Measurements from ENCODE around the gene SMARCD1.

DNA sequence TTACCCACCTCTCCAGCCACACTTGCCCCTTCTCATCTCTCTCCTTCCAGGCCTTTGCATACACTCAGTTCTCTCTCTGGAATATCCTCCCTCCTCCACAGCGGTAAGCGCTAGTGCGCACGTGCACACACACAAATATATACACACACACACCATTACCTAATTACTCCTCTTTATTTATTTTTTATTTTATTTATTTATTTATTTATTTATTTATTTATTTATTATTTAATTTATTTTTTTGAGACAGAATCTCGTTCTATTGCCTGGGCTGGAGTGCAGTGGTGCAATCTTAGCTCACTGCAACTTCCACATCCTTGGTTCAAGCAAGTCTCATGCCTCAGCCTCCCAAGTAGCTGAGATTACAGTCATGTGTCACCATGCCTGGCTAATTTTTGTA, 16.1 kb upstream of the SMARCD1 start:
- no peak for TF ChIP-seq POLR2AphosphoS5 (IDR thresholded peaks at IDR 0.05; ENCODE audit: low read depth)
- no peak for TF ChIP-seq GABPA (IDR thresholded peaks at IDR 0.05; ENCODE audit: low read depth)
- TF ChIP-seq, protein P1, sequence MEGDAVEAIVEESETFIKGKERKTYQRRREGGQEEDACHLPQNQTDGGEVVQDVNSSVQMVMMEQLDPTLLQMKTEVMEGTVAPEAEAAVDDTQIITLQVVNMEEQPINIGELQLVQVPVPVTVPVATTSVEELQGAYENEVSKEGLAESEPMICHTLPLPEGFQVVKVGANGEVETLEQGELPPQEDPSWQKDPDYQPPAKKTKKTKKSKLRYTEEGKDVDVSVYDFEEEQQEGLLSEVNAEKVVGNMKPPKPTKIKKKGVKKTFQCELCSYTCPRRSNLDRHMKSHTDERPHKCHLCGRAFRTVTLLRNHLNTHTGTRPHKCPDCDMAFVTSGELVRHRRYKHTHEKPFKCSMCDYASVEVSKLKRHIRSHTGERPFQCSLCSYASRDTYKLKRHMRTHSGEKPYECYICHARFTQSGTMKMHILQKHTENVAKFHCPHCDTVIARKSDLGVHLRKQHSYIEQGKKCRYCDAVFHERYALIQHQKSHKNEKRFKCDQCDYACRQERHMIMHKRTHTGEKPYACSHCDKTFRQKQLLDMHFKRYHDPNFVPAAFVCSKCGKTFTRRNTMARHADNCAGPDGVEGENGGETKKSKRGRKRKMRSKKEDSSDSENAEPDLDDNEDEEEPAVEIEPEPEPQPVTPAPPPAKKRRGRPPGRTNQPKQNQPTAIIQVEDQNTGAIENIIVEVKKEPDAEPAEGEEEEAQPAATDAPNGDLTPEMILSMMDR (IDR thresholded peaks at IDR 0.05; ENCODE audit: insufficient read depth, low read length), result no peak
- TF ChIP-seq SPI1 (IDR thresholded peaks at IDR 0.05; ENCODE audit: borderline replicate concordance, low read depth), result no peak
- TF ChIP-seq, protein P2, sequence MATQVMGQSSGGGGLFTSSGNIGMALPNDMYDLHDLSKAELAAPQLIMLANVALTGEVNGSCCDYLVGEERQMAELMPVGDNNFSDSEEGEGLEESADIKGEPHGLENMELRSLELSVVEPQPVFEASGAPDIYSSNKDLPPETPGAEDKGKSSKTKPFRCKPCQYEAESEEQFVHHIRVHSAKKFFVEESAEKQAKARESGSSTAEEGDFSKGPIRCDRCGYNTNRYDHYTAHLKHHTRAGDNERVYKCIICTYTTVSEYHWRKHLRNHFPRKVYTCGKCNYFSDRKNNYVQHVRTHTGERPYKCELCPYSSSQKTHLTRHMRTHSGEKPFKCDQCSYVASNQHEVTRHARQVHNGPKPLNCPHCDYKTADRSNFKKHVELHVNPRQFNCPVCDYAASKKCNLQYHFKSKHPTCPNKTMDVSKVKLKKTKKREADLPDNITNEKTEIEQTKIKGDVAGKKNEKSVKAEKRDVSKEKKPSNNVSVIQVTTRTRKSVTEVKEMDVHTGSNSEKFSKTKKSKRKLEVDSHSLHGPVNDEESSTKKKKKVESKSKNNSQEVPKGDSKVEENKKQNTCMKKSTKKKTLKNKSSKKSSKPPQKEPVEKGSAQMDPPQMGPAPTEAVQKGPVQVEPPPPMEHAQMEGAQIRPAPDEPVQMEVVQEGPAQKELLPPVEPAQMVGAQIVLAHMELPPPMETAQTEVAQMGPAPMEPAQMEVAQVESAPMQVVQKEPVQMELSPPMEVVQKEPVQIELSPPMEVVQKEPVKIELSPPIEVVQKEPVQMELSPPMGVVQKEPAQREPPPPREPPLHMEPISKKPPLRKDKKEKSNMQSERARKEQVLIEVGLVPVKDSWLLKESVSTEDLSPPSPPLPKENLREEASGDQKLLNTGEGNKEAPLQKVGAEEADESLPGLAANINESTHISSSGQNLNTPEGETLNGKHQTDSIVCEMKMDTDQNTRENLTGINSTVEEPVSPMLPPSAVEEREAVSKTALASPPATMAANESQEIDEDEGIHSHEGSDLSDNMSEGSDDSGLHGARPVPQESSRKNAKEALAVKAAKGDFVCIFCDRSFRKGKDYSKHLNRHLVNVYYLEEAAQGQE (IDR thresholded peaks at IDR 0.05; ENCODE audit: insufficient replicate concordance, low read depth), result no peak

Measured in HL-60 (cell line).